ENCODE measurements around the gene PCBP2. TPM values are rescaled to one million over a fixed set of nuclear protein-coding genes. Genes with fewer than 3 reads are reported as not detected.
"Not testable (repeated sequence)": the region's sequence is repeated elsewhere in the genome, so short reads cannot be mapped to it uniquely, and the experiment has no call there.

PCBP2 gene
- total RNA-seq = 100 to 1,000 TPM; 293 to 642 (median 559) TPM
- polyA plus RNA-seq = 100 to 1,000 TPM; 290 to 343 TPM
- long read RNA-seq, donor 1, transcript PCBP2-201 (14 exons, 1,730 nt) = major isoform, 16 of 193 reads
- long read RNA-seq, donor 1, transcript PCBP2-202 (15 exons, 1,814 nt) = minor isoform, 6 of 193 reads
- long read RNA-seq, donor 1, transcript PCBP2-205 (14 exons, 3,077 nt) = minor isoform, 7 of 193 reads
- long read RNA-seq, donor 1, transcript PCBP2-207 (15 exons, 1,457 nt) = minor isoform, 9 of 193 reads
- long read RNA-seq, donor 1, partial matches to known transcripts = 94 of 193 reads
- long read RNA-seq, donor 1, other reads (novel, unspliced or antisense) = 39 of 193 reads
- long read RNA-seq, donor 2, transcript PCBP2-201 (14 exons, 1,730 nt) = minor isoform, 22 of 251 reads
- long read RNA-seq, donor 2, transcript PCBP2-205 (14 exons, 3,077 nt) = minor isoform, 13 of 251 reads
- long read RNA-seq, donor 2, transcript PCBP2-202 (15 exons, 1,814 nt) = minor isoform, 15 of 251 reads
- long read RNA-seq, donor 2, transcript PCBP2-207 (15 exons, 1,457 nt) = major isoform, 25 of 251 reads
- long read RNA-seq, donor 2, partial matches to known transcripts = 39 of 251 reads
- long read RNA-seq, donor 2, other reads (novel, unspliced or antisense) = 105 of 251 reads
- long read RNA-seq, donor 3, transcript PCBP2-201 (14 exons, 1,730 nt) = minor isoform, 7 of 155 reads
- long read RNA-seq, donor 3, transcript PCBP2-203 (13 exons, 3,026 nt) = major isoform, 11 of 155 reads
- long read RNA-seq, donor 3, transcript PCBP2-207 (15 exons, 1,457 nt) = minor isoform, 9 of 155 reads
- long read RNA-seq, donor 3, transcript PCBP2-215 (13 exons, 1,619 nt) = minor isoform, 7 of 155 reads
- long read RNA-seq, donor 3, partial matches to known transcripts = 64 of 155 reads
- long read RNA-seq, donor 3, other reads (novel, unspliced or antisense) = 44 of 155 reads

- H3K9me3 ChIP-seq = no peaks in the 10 kb centered on the region
- peaks cover 0 to 52% (median 37%) of the 10 kb centered on the region in 9 donors for H3K36me3 ChIP-seq
- peak; percentile 97 to 98 (median 98) for ATAC-seq
- H3K27ac ChIP-seq = peak within 1 kb of the TSS; percentile 89 to 98 (median 96)
- TF ChIP-seq POLR2A (IDR thresholded peaks at IDR 0.05) = peak in 1 of 2 donors; percentile 72
- TF ChIP-seq CTCF (IDR thresholded peaks at IDR 0.05) = peak; percentile 76 to 95 (median 86)
- intact Hi-C loops (cut with DNase I) = loop anchor here in 6 of 10 donors (2.0 to 5.0 kb wide), 4 partner anchors 41 to 57 kb away; partner anchors contain the start of gene TARBP2 (in 4 of the 6)
- peak within 1 kb of the TSS; percentile 59 to 83 (median 78) for H3K4me3 ChIP-seq
- no peaks in the 10 kb centered on the region for H3K27me3 ChIP-seq
- peak; percentile 99 for DNase-seq
- 0 to 1% (median 1%) methylated on average over 27 to 32 of the region's 32 CpGs for WGBS, 4 donors
- H3K4me1 ChIP-seq = peaks cover 5 to 32% (median 26%) of the 10 kb centered on the region in 12 donors
Measured at GRCh38 chr12:53451661-53452158, at the start of gene PCBP2. Gene PCBP2, plus strand, starts transcription at chr12:53452102. Its CDS starts 2,699 bp downstream, at chr12:53454801.

- Histone ChIP-seq H3K4me1 (peaks cover 0 to 15% (median 0%) of the 10 kb centered on the region in 12 donors), H3K36me3 (peaks cover 0 to 57% (median 28%) of the 10 kb centered on the region in 9 donors)
- H3K27ac ChIP-seq; ATAC-seq; DNase-seq; H3K9me3 ChIP-seq; H3K27me3 ChIP-seq; H3K4me3 ChIP-seq; intact Hi-C loops (cut with DNase I): not testable (repeated sequence)
- WGBS, 4 donors = 96 to 98% (median 97%) methylated on average over 16 of the region's 16 CpGs
Measured at GRCh38 chr12:53402351-53402750, 49.6 kb upstream of the PCBP2 start.

- TF ChIP-seq CTCF (IDR thresholded peaks at IDR 0.05) (no peak), POLR2A (IDR thresholded peaks at IDR 0.05) (no peak)
- Histone ChIP-seq H3K4me1 (peaks cover 0 to 10% (median 0%) of the 10 kb centered on the region in 12 donors), H3K27me3 (no peaks in the 10 kb centered on the region), H3K4me3 (no peak overlapping the region), H3K9me3 (no peaks in the 10 kb centered on the region), H3K36me3 (peaks cover 0 to 61% (median 33%) of the 10 kb centered on the region in 9 donors), H3K27ac (no peak overlapping the region)
- DNase-seq (no peak), ATAC-seq (no peak)
- intact Hi-C loops (cut with DNase I) = no loop called here
- WGBS, 4 donors = 74 to 87% (median 78%) methylated on average over 7 of the region's 7 CpGs
Measured at GRCh38 chr12:53402871-53403270, 49.0 kb upstream of the PCBP2 start.

- Histone ChIP-seq H3K9me3 (no peaks in the 10 kb centered on the region), H3K27me3 (no peaks in the 10 kb centered on the region), H3K27ac (no peak overlapping the region), H3K4me1 (peaks cover 0 to 43% (median 28%) of the 10 kb centered on the region in 12 donors), H3K4me3 (no peak overlapping the region), H3K36me3 (peaks cover 0 to 81% (median 67%) of the 10 kb centered on the region in 9 donors)
- intact Hi-C loops (cut with DNase I) = no loop called here
- TF ChIP-seq POLR2A (IDR thresholded peaks at IDR 0.05) (no peak), CTCF (IDR thresholded peaks at IDR 0.05) (no peak)
- no peak for DNase-seq
- ATAC-seq = no peak
- WGBS, 4 donors = 96 to 100% (median 97%) methylated on average over 5 of the region's 5 CpGs
Measured at GRCh38 chr12:53410951-53411350, 41.0 kb upstream of the PCBP2 start.
